ENCODE data around the gene CNTNAP5.

- TF ChIP-seq CTCF (IDR thresholded peaks at IDR 0.05 in 2 of 3, conservative IDR thresholded peaks at IDR 0.05 in 1 of 3; ENCODE audit: insufficient read depth in 2 of 3, low read depth in 1 of 3, low read length in 3 of 3) (peak; percentile 27 to 69 (median 62); a peak in 5 of 6 replicates), EP300 (IDR thresholded peaks at IDR 0.05; ENCODE audit: low read length) (no peak), YY1 (IDR thresholded peaks at IDR 0.05; ENCODE audit: borderline replicate concordance in 1 of 3, control insufficient read depth in 1 of 3, extremely low read depth in 1 of 3, insufficient read depth in 3 of 3, insufficient read length in 1 of 3, insufficient replicate concordance in 2 of 3, low read depth in 1 of 3, low read length in 2 of 3) (no peak), PRMT5 (CRISPR knock-in tag; IDR thresholded peaks at IDR 0.05) (no peak), POLR2G (IDR thresholded peaks at IDR 0.05; ENCODE audit: low read depth, low read length) (no peak), SIN3A (IDR thresholded peaks at IDR 0.05; ENCODE audit: borderline replicate concordance in 2 of 2, control insufficient read depth in 1 of 2, low read depth in 2 of 2, low read length in 2 of 2) (no peak), POLR2A (conservative IDR thresholded peaks at IDR 0.05) (no peak), ZBTB9 (CRISPR knock-in tag; IDR thresholded peaks at IDR 0.05) (no peak), AFF4 (CRISPR knock-in tag; IDR thresholded peaks at IDR 0.05) (no peak), SMAD4 (CRISPR knock-in tag; conservative IDR thresholded peaks at IDR 0.05) (no peak)
Measured at GRCh38 chr2:124804014-124804940, 779.2 kb downstream of the CNTNAP5 start.

Measured in K562 (cell line).